Astrocyte of the spinal cord (primary cell): Measurements from ENCODE around the gene ASIC2.
A peak's percentile ranks its signal among the peaks of the same experiment; 100 is the strongest.

ENCODE experiments used
- DNase-seq: peaks from one replicate; pipeline ENCODE4 v3.0.0; 2011; ENCODE audit warnings: low read depth, low spot score
- H3K4me3 ChIP-seq: 2 replicates; pipeline ENCODE4 v1.5.1; 2011; ENCODE audit warnings: low read depth, mild to moderate bottlenecking, low read length, moderate library complexity
- CTCF ChIP-seq: IDR thresholded peaks from 2 replicates; pipeline ENCODE4 v1.5.1; 2012; ENCODE audit warnings: low read depth, mild to moderate bottlenecking, low read length, inconsistent platforms
- in situ Hi-C: cut with HindIII; loops from 2 replicates; pipeline ENCODE4 v1.10.0; 2017; ENCODE audit warnings: low sequenced_read_pairs

The ASIC2 gene

DNA sequence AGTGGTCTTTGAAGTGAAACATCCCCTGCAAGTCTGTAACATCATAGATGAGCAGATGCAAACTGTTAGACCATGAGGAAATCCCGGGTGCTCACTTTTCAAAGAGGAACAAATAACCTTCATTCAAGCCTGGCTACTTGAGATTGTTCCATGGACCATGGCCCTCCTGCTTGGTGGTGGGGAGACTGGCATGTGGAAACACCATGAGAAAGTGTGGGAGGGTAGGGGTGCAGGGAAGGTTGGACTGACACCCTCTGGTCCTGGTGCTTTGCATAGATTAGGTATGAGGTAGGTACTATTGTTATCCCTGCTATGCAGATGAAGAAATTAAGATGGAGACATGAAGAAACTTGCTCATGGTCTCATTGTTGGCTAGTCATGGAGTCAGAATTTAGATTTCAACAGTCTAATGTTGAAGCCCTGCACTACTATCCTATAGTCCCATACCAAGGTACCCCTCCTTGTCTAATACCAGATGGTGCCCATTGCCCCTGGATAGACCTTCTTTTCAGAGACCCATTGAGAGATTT is 242.4 kb downstream of the ASIC2 start:
- no peak overlapping the region for H3K4me3 ChIP-seq
- DNase-seq, result no peak
- in situ Hi-C loops, result no loop called here
- TF ChIP-seq CTCF, result no peak

DNA sequence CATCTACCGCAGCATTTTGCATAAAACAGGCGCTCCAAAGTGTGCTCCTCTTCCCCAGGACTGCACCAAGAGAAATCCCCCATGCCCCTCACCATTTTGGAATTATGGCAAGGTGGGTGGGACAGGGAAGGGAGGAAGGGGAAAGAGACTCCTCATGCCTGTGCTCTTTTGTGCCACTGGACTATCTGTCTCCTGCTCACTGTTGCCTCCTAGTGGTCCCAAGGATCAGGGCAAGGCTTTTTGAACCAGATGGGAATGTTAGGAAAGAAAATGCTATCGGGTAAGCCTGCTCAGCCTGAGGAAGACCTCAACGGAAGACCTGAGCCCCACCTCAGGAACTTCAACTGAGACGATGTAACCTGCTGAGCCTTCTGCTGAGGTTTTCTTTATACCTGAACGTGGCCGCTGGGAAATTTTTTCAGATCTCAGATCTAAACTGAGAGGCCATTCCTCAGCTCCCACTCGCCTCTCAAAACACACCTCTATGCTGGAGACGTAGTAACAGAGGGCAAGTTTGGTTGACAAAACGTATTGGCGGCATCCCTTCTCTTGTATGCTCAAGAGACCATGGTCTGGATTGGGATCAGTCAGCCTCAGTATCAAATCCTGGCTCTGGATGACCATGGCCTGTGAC is 243.2 kb downstream of the ASIC2 start:
- in situ Hi-C loops, result no loop called here
- TF ChIP-seq CTCF, result peak; percentile 92
- DNase-seq, result peak; percentile 11
- H3K4me3 ChIP-seq, result no peak overlapping the region

DNA sequence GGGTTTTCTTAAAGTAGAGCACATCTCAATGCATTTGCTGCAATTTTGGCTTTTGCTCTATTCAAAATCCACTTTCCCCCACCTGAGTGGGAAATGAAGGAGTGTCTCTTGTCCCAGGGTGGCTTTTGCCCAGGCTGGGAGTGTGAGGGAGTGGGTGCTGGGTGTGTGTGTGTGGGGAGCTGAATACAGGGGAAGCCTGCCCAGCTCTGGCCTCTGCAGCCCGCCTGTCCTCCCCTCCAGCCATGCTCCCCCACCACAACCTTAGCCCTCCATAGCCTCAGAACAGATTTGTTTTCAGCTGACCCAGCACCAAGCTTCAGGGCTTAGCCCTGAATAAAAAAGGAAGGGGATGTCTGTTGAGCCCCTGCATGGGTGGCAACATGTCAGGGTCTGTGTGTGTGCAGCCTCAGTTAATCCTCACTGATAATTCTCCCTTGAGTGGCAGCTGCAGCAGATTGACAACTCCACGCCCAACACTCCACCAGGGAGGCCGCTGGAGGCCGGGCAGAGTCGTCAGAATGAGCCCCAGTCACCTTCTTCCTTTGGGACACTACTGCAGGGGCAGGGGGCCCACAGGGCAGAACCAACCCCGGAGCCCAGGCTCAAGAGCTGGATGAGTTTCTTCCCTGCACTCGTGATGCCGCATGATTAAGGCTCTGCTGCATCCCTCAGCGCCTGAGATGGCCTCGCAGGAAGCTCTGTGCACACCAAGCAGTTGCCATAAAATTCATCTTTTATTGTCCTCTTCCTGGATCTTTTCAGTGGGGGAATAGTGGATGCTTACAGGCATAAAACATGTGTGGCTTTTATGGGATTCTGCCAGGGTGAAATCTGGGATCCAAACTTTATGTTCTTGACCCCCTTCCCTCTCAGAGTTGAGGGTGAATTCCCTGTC is 246.5 kb downstream of the ASIC2 start:
- TF ChIP-seq CTCF, result no peak
- no peak for DNase-seq
- in situ Hi-C loops, result no loop called here
- H3K4me3 ChIP-seq, result no peak overlapping the region

DNA sequence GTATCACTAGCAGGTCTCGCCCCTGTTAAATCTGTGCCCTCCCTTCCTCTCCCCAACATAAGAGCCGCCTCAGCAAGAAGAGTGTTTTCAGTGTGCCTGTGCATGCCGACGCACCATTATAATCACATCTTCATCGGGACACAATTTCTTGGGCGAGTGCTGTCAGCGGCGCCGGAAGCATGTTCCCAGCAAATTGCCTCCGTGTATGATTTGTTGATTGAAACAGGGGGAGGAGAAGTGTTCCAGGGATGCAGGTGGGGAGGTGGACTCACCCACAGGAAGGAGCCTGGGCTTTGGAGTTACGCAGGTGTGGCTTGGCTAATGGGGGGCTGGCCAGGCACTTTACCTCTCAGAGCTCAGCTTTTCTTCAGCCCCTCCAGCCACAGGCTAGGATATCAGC is 247.9 kb downstream of the ASIC2 start:
- no peak for DNase-seq
- no peak for TF ChIP-seq CTCF
- no peak overlapping the region for H3K4me3 ChIP-seq
- in situ Hi-C loops, result no loop called here

DNA sequence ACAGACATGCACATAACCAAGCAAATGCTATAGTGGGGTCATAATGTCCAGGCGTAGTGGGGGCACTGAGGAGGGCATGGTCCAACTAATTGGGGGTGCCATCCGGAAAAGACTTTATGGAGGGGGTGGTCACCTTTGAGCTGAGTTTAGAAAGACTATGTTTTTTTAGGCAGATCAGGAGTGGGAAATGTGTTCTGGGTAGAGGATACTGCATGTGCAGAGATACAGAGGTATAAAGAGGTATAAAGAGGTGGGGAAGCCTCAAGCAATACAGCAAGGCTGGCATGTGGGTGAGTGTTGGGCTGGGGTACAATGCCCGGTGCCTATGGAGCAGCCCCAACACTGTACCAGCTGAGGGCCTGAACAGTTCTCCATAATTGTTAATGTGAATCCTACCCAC is 248.3 kb downstream of the ASIC2 start:
- in situ Hi-C loops, result no loop called here
- no peak for DNase-seq
- H3K4me3 ChIP-seq, result no peak overlapping the region
- no peak for TF ChIP-seq CTCF

GRCh38 chr17:33040461-33040860 is 252.6 kb downstream of the ASIC2 start:
- H3K4me3 ChIP-seq, result no peak overlapping the region
- in situ Hi-C loops, result no loop called here
- no peak for DNase-seq
- no peak for TF ChIP-seq CTCF
